Vagina (tissue), 2 donors: Measurements from ENCODE around the gene TRIP13. TPM values are rescaled to one million over a fixed set of nuclear protein-coding genes. Genes with fewer than 3 reads are reported as not detected.

ENCODE experiments used
- DNase-seq, 2 donors: peaks; one replicate each; pipeline ENCODE4 v3.0.0-alpha.2; 2017; ENCODE audit errors: extremely low spot score in 2 of 2
- H3K27ac ChIP-seq: fragments of 200-600 bp; sonication (generic); one replicate; pipeline ENCODE4 v1.5.1; 2019
- H3K27me3 ChIP-seq: fragments of 200-600 bp; sonication (generic); one replicate; pipeline ENCODE4 v1.5.1; 2019
- H3K36me3 ChIP-seq, 2 donors: fragments of 200-600 bp; sonication (generic); one replicate each; pipeline ENCODE4 v1.5.1; 2017 to 2019
- H3K4me1 ChIP-seq: fragments of 200-600 bp; sonication (generic); one replicate; pipeline ENCODE4 v1.5.1; 2019
- H3K4me3 ChIP-seq, 2 donors: fragments of 200-600 bp; sonication (generic); 1 replicate in 1 of 2; 2 replicates in 1 of 2; pipeline ENCODE4 v1.5.1; 2016 to 2019
- H3K9me3 ChIP-seq: fragments of 200-600 bp; sonication (generic); one replicate; pipeline ENCODE4 v1.5.1; 2019
- CTCF ChIP-seq, 3 experiments: fragments of 450-650 bp in 2 of 3; fragments of 200-600 bp in 1 of 3; sonication (generic) in 1 of 3; IDR thresholded peaks; one replicate each; pipeline ENCODE4 v1.5.1; 2017 to 2019; ENCODE audit warnings: antibody characterized with exemption in 3 of 3, mild to moderate bottlenecking in 2 of 3, moderate library complexity in 2 of 3
- POLR2A ChIP-seq, 2 donors: fragments of 450-650 bp; IDR thresholded peaks; one replicate each; pipeline ENCODE4 v1.6.1; 2017; ENCODE audit warnings: antibody characterized with exemption in 2 of 2, mild to moderate bottlenecking in 2 of 2, moderate library complexity in 2 of 2
- POLR2AphosphoS5 ChIP-seq, 2 donors: sonication (generic); formaldehyde crosslinking; IDR thresholded peaks; one replicate each; pipeline ENCODE4 v1.9.0; 2017; ENCODE audit warnings: antibody characterized with exemption in 2 of 2, mild to moderate bottlenecking in 2 of 2, low read depth in 1 of 2; ENCODE audit not compliant: insufficient read depth in 1 of 2
- intact Hi-C: fragments of 100-400 bp; cut with DNase I; formaldehyde crosslinking; loops from one replicate; pipeline ENCODE4 v1.15.1; 2023
- total RNA-seq: library from RNA; depleted of rRNA; stranded (reverse); fragments of >200 nt; gene quantifications from one replicate; pipeline ENCODE4 v1.2.3, GENCODE V29; 2016

Gene TRIP13
- total RNA-seq, 1 donor from 2014 or later: 3.7 TPM

GRCh38 chr5:909994-910768, 17.5 kb downstream of the TRIP13 start:
- Histone ChIP-seq H3K27me3 (no peaks in the 10 kb centered on the region), H3K36me3 (no peaks in the 10 kb centered on the region), H3K4me1 (no peaks in the 10 kb centered on the region), H3K4me3 (no peak overlapping the region), H3K27ac (no peak overlapping the region), H3K9me3 (no peaks in the 10 kb centered on the region)
- intact Hi-C loops: no loop called here
- TF ChIP-seq CTCF (IDR thresholded peaks at IDR 0.05) (no peak), POLR2AphosphoS5 (IDR thresholded peaks at IDR 0.05; ENCODE audit: insufficient read depth in 1 of 2, low read depth in 1 of 2) (no peak), POLR2A (IDR thresholded peaks at IDR 0.05) (no peak)
- DNase-seq: no peak

- H3K4me3 ChIP-seq: no peak overlapping the region
- no peaks in the 10 kb centered on the region for H3K9me3 ChIP-seq
- H3K36me3 ChIP-seq: no peaks in the 10 kb centered on the region
- intact Hi-C loops: no loop called here
- H3K27ac ChIP-seq: no peak overlapping the region
- TF ChIP-seq POLR2AphosphoS5 (IDR thresholded peaks at IDR 0.05; ENCODE audit: insufficient read depth in 1 of 2, low read depth in 1 of 2) (no peak), POLR2A (IDR thresholded peaks at IDR 0.05) (no peak), CTCF (IDR thresholded peaks at IDR 0.05) (no peak)
- no peak for DNase-seq
- no peaks in the 10 kb centered on the region for H3K27me3 ChIP-seq
- H3K4me1 ChIP-seq: no peaks in the 10 kb centered on the region
These were observed 18.1 kb downstream of the TRIP13 start for GRCh38 chr5:910769-911160.

- Histone ChIP-seq H3K4me3 (no peak overlapping the region), H3K27ac (peak overlapping the region; percentile 59), H3K4me1 (no peaks in the 10 kb centered on the region), H3K27me3 (no peaks in the 10 kb centered on the region), H3K36me3 (no peaks in the 10 kb centered on the region), H3K9me3 (no peaks in the 10 kb centered on the region)
- no peak for TF ChIP-seq POLR2AphosphoS5 (IDR thresholded peaks at IDR 0.05; ENCODE audit: insufficient read depth in 1 of 2, low read depth in 1 of 2)
- TF ChIP-seq POLR2A (IDR thresholded peaks at IDR 0.05): no peak
- TF ChIP-seq CTCF (IDR thresholded peaks at IDR 0.05): no peak
- intact Hi-C loops: no loop called here
- DNase-seq: no peak
These were observed 18.9 kb downstream of the TRIP13 start for GRCh38 chr5:911601-912000.

- H3K4me3 ChIP-seq: no peak overlapping the region
- intact Hi-C loops: no loop called here
- H3K9me3 ChIP-seq: no peaks in the 10 kb centered on the region
- DNase-seq: no peak
- H3K27ac ChIP-seq: peak overlapping the region; percentile 59
- TF ChIP-seq POLR2A (IDR thresholded peaks at IDR 0.05) (no peak), CTCF (IDR thresholded peaks at IDR 0.05) (no peak), POLR2AphosphoS5 (IDR thresholded peaks at IDR 0.05; ENCODE audit: insufficient read depth in 1 of 2, low read depth in 1 of 2) (peak; percentile 10 to 49)
- H3K4me1 ChIP-seq: no peaks in the 10 kb centered on the region
- no peaks in the 10 kb centered on the region for H3K27me3 ChIP-seq
- H3K36me3 ChIP-seq: no peaks in the 10 kb centered on the region
These were observed 19.8 kb downstream of the TRIP13 start for GRCh38 chr5:912280-913091.

- TF ChIP-seq POLR2AphosphoS5 (IDR thresholded peaks at IDR 0.05; ENCODE audit: insufficient read depth in 1 of 2, low read depth in 1 of 2) (no peak), CTCF (IDR thresholded peaks at IDR 0.05) (no peak), POLR2A (IDR thresholded peaks at IDR 0.05) (no peak)
- no peak for DNase-seq
- no peak overlapping the region for H3K4me3 ChIP-seq
These were observed 21.5 kb downstream of the TRIP13 start for GRCh38 chr5:914174-914573.

More at GRCh38 chr5:914174-914573, 21.5 kb downstream of the TRIP13 start:
- H3K36me3 ChIP-seq: no peaks in the 10 kb centered on the region
- intact Hi-C loops: no loop called here
- H3K27me3 ChIP-seq: no peaks in the 10 kb centered on the region
- H3K4me1 ChIP-seq: no peaks in the 10 kb centered on the region
- H3K9me3 ChIP-seq: no peaks in the 10 kb centered on the region
- H3K27ac ChIP-seq: no peak overlapping the region
